HG02970 (cell line): Measurements from ENCODE around the gene NBAS.
"Not testable (repeated sequence)": the region's sequence is repeated elsewhere in the genome, so short reads cannot be mapped to it uniquely, and the experiment has no call there.

Source experiments
- ATAC-seq: cut with Tn5 transposase; IDR thresholded peaks from one replicate; pipeline ENCODE4 v1.9.1; 2021; ENCODE audit warnings: mild to moderate bottlenecking, moderate library complexity, moderate number of reproducible peaks; ENCODE audit not compliant: unreplicated experiment, low FRiP score

The NBAS gene

DNA sequence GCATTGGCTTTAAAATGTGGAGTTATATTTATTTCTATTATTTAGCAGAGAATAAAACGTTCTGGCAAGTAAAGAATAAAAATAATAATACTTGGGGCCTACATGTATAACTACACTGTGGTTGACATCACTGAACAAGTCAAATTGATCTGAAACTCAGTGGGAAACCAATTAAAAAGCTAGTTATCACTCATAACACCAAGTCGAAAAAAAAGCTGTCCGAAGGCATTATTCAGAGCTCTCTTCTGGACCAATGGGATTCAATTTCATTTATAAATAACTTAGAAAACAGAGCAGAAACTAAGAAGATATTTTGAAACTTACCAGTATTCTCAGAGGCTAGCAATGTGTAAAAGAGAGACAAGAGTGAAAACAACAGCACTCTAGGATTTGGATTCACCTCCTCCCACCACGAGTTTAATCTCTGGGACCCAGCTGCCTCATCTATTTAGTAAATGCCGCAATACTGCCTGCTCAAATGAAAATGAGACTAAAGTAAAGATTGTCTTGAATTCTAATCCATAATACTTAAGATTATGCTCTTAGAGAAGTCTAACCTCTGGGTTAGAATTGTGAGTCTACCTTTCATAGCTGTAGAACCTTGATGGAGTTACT lies 128.4 kb downstream of the NBAS start:
- ATAC-seq: no peak

DNA sequence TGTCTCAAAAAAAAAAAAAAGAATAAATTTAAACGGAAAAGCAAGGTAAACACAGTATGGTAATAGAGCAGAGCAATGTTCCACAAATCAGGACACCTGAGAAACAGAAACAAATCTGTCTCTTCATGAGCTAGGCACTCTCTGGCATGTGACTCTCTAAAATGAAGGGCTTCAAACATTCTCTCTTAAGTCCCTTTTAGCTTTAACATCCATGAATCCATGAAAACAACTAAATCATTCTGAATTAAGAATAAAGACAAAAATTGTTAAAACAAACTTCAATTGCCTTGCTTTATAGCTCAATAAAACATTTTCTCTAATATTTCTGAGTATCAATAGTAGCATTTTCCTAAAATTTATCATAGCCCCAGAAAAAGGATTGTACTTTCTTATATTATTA lies 132.1 kb downstream of the NBAS start:
- ATAC-seq: no peak

DNA sequence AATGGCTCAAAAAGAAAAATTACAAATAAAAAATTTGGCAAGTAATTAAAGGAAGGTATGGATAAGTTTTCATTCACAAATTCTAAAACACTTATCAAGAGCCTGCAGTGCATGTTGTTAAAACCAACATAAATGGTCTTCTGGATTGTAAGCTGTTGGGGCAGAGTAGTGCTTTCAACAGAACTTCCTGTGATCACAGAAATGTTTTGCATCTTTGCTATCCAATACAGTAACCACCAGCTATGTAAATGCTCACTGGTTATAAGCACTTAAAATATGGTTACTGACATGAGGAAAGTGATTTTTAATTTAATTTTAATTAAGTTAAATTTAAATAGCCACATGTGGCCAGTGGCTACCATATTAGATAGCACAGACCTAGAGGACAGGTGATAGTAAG lies 133.1 kb downstream of the NBAS start:
- ATAC-seq: no peak

DNA sequence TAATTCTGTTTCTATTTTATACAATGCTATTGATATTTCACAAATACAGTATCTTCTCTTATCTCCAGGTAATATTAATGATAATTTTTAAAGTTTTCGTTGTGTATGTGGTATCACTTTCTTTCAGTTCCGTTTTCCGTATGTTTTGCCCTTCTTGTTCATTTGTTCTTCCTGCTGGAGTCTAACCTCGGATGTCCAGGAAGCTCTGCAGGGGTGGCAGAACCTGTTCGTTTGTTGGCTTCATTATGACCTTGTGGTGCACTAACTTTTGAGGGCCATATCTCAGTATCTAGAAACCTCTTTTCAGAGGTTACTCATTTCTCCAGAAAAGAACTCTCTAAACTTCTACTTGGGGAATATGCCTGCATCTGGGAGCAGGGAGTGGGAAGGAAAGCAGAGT lies 134.5 kb downstream of the NBAS start:
- no peak for ATAC-seq

DNA sequence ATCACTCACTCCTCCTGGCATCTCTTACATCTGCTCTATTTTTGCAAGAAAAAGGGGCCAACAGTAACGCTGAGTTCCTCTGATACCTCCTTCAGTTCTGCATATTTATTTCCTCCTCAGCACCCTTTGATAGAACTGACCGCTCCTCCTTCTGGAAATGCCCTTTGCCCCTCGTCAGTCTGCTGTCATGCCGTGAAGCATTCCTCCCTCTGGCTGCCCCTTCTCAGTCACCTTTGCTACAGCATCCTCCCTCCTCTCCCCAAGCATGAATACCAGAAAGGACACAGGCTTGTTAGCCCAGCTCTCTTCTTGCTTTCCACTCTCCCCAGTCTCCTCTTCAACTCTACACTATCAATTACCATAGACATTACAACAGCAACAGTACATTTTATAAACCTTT lies 135.4 kb downstream of the NBAS start:
- ATAC-seq: no peak

DNA sequence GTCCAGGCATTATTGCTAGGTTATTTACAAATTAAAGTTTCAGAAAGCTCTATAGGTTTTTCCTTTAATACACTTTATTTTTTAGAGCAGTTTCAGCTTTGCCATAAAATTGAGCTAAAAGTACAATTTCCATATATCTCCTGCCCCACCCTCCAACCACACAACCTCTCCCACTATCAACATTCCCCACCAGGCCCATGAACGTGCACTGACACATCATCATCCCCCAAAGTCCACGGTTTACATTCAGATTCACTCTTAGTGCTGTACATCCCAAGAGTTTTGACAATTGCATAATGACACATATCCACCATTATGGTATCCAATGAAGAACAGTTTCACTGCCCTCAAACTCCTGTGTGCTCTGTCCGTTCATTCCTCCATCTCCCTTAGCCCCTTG lies 139.4 kb downstream of the NBAS start:
- ATAC-seq: no peak

DNA sequence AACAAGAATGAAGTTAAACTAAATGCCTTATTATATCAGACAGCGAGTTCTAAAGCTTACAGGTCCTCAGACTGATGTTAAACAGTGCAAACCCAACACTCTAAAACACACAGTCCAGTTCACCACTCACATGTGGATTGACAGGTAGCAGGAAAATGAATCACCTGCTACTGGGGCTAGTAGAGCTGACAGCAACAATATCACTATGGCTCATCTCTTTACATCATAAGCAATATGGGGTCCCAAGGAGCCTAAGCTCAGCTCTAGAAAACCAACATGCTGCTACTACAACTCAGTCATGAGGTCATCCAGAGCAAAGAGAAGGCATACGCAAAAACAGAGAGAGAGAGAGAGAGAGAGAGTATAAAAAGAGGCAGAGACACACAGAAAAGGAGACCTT lies 145.4 kb downstream of the NBAS start:
- no peak for ATAC-seq

DNA sequence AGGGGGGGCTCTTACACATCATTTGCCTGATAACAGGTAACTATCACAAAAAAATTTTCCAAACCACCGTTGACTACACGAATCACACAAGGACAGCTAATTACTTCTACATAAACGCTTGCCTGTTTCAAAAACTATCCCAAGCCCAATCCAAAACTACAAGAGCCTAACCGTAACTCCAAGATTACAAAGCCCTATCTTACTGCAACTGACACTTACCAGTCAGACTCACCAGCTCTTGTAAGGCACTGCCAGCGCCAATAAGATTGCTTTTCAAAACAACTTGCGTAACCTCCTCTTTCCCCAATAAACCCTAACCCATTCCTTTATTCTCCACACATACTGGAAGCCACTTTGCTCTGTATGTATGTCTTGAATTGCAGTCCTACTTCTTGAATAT lies 148.4 kb downstream of the NBAS start:
- ATAC-seq: no peak

DNA sequence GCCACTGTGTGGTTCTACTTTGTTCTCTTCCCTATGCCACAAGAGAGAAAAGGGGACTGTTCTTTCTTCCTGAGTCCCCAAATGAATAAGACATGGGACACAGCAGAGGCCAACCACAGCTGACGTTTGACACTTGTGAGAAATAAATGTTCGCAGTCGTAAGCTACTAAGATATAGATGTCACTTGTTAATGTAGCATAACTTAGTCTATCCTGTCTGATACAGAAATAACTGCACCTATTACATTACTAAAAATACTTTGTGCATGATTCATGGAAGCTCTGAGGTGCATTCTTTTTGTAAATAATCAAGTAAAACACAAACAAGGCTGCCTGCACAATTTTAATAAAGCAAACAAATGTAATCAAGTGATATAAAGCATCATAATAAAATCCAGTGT lies 148.8 kb downstream of the NBAS start:
- no peak for ATAC-seq

DNA sequence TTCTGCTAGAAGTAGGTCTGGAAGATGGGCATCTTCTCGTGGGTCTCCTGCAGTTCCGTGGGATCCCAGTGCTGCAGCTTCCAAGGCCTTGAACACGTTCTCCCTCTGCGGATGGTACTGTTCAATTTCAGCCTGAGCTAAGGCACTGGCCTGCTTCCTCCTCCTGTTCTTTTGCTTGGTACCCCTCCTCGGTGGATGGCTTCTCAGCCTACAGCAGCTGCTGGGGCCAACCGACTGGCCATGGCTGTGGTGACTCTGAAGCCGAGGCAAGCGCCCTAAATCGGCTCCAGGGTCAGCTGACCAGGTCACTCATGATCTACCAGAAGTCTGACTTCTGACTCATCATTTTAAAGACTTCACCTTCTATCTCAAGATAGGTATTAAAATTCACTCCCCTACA lies 150.2 kb downstream of the NBAS start:
- ATAC-seq: no peak

DNA sequence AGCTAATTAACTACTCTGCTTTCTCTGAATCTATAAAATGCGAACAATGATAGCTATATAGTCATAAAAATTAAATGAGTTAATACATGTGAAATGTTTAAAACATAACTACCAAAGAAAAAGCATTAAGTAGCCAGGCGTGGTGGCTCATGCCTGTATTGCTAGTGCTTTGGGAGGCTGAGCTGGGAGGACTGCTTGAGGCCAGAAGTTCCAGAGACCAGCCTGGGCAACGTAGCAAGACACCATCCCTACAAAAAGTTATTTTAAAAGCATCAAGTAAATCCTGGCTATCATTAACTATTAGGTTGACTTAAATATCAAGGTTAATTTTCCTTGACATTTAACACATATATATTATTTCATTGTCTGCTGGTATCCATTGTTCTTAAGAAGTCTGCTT lies 152.4 kb downstream of the NBAS start:
- ATAC-seq: no peak

DNA sequence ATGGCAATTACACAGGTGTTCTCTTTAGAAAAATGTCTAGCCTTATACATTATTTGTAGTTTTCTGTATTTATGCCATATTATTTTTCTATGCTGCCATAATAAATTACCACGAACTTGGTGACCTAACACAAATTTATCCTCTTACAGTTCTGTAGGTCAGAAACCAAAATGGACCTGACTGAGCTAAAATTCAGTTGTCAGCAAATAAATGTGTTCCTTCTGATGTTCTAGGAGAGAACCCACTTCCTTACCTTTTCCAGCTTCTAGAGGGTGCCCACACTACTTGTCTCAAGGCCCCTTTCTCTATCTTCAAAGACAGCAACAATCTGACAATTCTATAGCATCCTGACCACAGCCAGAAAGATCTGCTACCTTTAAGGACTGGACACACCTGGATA lies 153.5 kb downstream of the NBAS start:
- no peak for ATAC-seq

DNA sequence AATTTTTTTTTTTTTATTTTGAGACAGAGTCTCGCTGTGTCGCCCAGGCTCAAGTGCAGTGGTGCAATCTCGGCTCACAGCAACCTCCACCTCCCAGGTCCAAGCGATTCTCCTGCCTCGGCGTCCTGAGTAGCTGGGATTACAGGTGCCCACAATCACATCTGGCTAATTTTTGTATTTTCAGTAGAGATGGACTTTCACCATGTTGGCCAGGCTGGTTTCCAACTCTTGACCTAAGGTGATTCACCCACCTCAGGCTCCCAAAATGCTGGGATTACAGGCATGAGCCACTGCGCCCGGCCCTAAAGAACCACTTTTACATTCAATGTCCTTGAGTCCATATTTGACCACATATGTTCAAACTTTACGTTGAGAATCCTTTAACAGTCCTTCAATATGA lies 156.6 kb downstream of the NBAS start:
- ATAC-seq: not testable (repeated sequence)

DNA sequence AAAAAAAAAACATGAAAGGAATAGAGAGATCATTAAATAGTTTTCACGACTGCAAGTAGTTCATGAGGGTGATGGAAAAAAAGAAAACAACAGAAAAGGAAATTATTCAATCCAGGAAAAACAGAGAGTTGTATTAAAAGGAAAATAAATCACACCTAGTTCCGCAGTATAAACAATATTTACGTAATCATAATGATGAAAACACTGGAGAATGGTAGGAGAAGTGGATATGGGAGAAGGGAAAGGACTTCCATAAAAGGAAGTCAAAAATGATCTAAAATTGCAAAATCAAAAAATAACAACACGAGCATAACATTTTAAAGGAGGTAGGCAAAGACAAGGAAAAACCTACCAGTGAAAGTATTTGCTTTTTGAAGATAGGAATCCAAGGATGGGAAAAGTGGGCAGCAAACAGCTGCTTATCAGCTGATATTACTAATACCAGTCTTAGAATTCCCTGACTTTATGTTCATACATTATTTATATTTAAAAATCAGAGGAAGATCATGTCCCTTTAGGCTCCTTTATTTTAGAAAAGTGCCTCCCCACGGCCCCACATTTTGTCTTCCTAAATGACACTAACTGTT lies 160.8 kb downstream of the NBAS start:
- no peak for ATAC-seq

DNA sequence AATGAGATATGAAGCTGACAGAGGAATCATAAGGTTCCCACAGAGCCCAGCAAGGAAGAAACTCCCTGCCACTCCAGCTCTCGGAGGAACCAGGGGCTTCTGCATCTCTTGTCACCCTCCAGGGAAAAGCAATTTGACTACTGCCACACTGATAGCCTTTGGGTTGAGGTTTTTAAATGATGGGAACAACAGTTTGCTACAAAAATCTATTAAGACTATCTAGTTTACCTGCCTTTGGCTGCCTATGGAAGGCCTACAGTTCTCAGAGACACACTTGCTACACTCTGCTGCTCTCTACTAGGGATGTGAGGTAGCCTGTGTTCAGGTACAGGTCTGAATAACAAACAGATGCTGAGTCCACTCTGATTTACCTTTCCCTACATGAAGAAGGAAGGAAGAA lies 161.9 kb downstream of the NBAS start:
- ATAC-seq: no peak

DNA sequence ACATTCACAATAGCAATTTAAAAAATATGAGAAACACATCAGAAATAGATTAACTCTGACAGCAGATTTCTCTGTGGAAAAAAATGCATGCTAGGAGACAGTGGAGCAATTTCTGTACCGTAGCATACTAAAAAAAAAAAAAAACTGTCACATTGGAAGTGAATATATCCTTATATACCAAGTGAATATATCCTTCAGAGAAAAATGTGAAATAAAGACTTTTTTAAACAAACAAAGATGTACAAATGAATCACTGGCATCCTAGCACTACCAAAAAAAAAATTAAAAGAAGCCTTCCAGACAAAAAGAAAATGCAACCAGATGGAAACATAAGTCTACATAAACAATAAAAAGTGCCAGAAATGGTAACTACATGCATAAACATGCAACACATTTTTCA lies 169.4 kb downstream of the NBAS start:
- ATAC-seq: no peak

DNA sequence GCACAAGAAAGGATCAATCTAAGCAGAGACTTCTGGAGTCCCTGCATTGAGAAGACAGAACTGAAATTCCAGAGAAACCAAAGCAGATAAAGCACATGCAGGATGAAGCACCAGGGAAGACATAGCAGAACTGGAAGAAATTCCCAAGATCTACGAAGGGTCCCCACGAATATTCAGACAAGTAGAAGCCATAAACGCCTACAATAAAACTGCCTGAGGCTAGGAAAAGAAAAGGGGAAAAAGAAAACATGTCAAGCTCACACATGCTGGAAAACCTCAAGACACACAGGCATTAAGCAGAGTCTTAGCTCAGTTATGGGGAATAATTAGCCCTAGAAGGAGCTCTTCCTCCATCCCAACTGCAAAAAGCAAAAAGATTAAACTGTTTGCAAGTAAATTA lies 171.2 kb downstream of the NBAS start:
- ATAC-seq: no peak

DNA sequence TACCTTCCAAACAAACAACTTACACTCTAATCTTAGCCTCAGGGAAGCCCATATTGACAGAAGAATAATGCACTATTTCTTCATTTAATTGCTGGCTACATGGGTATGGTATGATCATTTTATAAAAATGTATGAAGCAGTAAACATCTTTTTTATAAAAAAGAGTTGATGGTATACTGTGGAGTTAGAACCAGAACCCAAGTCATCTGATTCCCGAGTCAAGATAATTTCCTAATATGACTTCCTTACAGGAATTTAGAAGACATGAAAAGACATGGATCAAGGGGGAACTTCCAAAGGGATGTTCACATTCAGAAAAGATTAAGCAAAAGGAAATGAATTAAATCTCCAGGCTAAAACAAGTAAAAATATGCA lies 171.8 kb downstream of the NBAS start:
- no peak for ATAC-seq

DNA sequence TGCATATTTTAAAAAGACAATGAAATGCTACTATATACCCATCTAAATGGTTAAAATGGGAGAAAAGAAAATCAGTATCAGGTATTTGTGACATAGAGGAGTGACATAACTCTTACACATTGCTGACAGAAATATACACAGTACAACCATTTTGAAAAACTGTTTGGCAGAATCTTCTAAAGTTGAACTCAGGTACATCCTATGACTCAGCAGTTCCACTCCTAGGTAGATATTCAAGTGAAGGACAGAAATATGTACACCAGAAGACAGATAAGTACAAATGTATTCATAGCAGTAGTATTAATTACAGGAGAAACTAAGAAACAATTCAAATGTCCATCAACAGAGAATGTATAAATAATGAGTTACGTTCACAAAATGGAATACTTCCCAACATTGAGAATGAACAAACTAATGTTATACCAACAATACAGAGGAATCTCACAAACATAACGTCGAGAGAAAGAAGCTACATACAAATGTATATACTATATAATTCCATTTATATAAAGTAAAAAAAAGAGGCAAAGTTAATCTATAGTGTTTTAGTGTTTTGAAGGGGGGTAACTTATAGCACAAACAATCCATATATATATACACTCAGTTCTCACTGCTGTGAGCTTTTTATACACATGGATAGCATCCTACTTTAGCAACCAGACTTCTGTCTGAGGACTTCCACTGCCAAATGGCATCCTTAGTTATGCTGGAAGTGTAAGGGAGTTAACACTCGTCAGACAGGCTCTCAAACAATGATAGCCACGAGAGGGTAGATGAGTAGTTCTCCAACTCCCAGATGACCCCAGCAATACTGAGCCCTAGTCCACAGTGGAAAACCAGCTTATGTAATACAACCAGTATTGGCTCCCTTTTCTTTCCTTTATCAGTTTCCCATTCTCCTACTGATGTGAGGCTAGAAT lies 172.5 kb downstream of the NBAS start:
- ATAC-seq: no peak

DNA sequence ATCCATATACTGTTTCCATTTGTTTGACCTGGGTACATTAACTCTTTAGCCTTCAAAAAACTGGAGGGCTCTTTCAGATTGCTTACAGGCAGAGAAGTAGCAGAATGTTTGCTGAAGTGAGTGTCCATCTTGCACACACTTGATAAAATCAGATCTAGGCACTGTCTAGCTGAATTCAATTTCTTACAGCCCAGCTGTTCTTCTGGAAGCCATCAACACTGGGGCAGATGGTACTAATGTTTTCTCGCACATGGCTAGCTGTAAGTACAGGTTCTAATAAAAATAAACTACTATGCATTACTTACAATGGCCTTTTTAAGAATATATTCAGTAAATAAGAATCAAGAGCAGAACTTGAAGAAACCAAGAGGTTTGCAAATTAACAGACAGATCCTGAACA lies 175.9 kb downstream of the NBAS start:
- no peak for ATAC-seq

DNA sequence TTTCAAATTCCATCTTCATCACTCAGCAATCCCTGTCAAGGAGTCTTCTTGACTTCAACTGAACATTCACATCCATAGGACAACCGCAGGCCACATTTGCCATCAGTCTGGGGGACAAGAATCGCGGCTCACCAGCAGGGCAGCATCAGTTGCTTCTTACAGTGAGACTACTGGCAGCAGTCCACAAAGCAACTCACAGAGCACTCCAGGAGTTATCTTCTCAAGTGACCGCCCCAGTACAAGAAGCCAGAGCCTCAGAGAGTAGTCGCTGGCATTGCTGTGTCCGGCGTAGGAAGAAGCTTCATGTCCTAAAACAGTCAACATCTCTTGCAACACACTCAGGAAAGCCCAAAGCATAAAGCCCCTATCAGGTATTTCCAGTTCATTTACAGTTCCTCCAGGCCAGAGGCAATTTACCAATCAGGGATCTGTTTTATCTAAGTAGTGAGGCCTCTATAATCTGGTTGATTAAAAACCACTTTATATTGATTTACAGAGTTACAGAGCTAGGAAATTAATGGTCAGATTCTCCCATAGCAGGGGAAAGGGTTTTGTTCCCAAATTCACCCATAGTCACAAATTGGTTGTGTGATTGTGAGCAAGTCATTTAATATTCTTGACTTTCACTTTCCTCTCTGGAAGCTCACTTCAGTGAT lies 177.3 kb downstream of the NBAS start:
- no peak for ATAC-seq
